HG03196 (cell line): ENCODE results near the gene AKR1C2.
"Not testable (repeated sequence)": the region's sequence is repeated elsewhere in the genome, so short reads cannot be mapped to it uniquely, and the experiment has no call there.

Experiments used
- ATAC-seq: cut with Tn5 transposase; IDR thresholded peaks from one replicate; pipeline ENCODE4 v1.9.1; 2021; ENCODE audit not compliant: unreplicated experiment

AKR1C2 gene

GRCh38 chr10:5003127-5004029 is at the start of gene AKR1C2:
AKR1C2 (minus strand) TSS chr10:5003857; CDS start chr10:5003835, 22 bp downstream.
- ATAC-seq, result not testable (repeated sequence)

GRCh38 chr10:5052951-5053500 is 49.4 kb upstream of the AKR1C2 start:
- not testable (repeated sequence) for ATAC-seq

- no peak for ATAC-seq
These were observed 44.4 kb upstream of the AKR1C2 start for GRCh38 chr10:5047912-5048628.

- not testable (repeated sequence) for ATAC-seq
These were observed 43.4 kb upstream of the AKR1C2 start for GRCh38 chr10:5047055-5047454.

- ATAC-seq, result no peak
These were observed 42.8 kb upstream of the AKR1C2 start for GRCh38 chr10:5046410-5046809.

- no peak for ATAC-seq
These were observed 41.4 kb upstream of the AKR1C2 start for GRCh38 chr10:5045095-5045494.

GRCh38 chr10:5043716-5044115 is 40.1 kb upstream of the AKR1C2 start:
- ATAC-seq, result no peak

- ATAC-seq, result no peak
These were observed 39.3 kb upstream of the AKR1C2 start for GRCh38 chr10:5042922-5043321.

GRCh38 chr10:5041471-5042023 is 37.9 kb upstream of the AKR1C2 start:
- ATAC-seq, result no peak

- ATAC-seq, result no peak
These were observed 37.3 kb upstream of the AKR1C2 start for GRCh38 chr10:5040781-5041470.

- ATAC-seq, result no peak
These were observed 36.5 kb upstream of the AKR1C2 start for GRCh38 chr10:5040010-5040673.

- ATAC-seq, result no peak
These were observed 35.1 kb upstream of the AKR1C2 start for GRCh38 chr10:5038733-5039132.

- no peak for ATAC-seq
These were observed 34.4 kb upstream of the AKR1C2 start for GRCh38 chr10:5038101-5038500.

- no peak for ATAC-seq
These were observed 32.9 kb upstream of the AKR1C2 start for GRCh38 chr10:5036511-5036910.

GRCh38 chr10:5035356-5035755 is 31.7 kb upstream of the AKR1C2 start:
- no peak for ATAC-seq

GRCh38 chr10:5034588-5034987 is 30.9 kb upstream of the AKR1C2 start:
- ATAC-seq, result no peak

- no peak for ATAC-seq
These were observed 29.6 kb upstream of the AKR1C2 start for GRCh38 chr10:5033061-5033778.

- ATAC-seq, result not testable (repeated sequence)
These were observed 28.8 kb upstream of the AKR1C2 start for GRCh38 chr10:5032444-5032843.

GRCh38 chr10:5031588-5031987 is 27.9 kb upstream of the AKR1C2 start:
- not testable (repeated sequence) for ATAC-seq

- ATAC-seq, result no peak
These were observed 27.3 kb upstream of the AKR1C2 start for GRCh38 chr10:5030989-5031388.
